Stimulated activated effector memory CD8-positive, alpha-beta T cell treated with anti-CD3 and anti-CD28 coated beads, Interleukin-12 subunit alpha, Interleukin-12 subunit beta, amount 100 ng/mL, for 72 hours (primary cell): ENCODE results near the gene CORO7.
A peak's percentile ranks its signal among the peaks of the same experiment; 100 is the strongest.

Experiments
- ATAC-seq: fragments of 150-1000 bp; cut with Tn5 transposase; 2 replicates; pipeline ENCODE4 v1.10.0; 2021
- DNase-seq, 2 donors: peaks; one replicate each; pipeline ENCODE4 v3.0.0; 2021 to 2022; ENCODE audit warnings: low spot score in 2 of 2
- H3K27ac Mint-ChIP-seq: one replicate; pipeline ENCODE4 v1.8.0; 2022; ENCODE audit warnings: mild to moderate bottlenecking, mixed read lengths
- H3K36me3 Mint-ChIP-seq: one replicate; pipeline ENCODE4 v1.8.0; 2022; ENCODE audit warnings: mild to moderate bottlenecking, mixed read lengths
- H3K4me1 Mint-ChIP-seq: one replicate; pipeline ENCODE4 v1.8.0; 2022; ENCODE audit warnings: mixed read lengths
- H3K4me3 Mint-ChIP-seq: one replicate; pipeline ENCODE4 v1.8.0; 2022; ENCODE audit warnings: mild to moderate bottlenecking, mixed read lengths
- H3K9me3 Mint-ChIP-seq: one replicate; pipeline ENCODE4 v1.8.0; 2022; ENCODE audit warnings: mixed read lengths

Gene CORO7

DNA sequence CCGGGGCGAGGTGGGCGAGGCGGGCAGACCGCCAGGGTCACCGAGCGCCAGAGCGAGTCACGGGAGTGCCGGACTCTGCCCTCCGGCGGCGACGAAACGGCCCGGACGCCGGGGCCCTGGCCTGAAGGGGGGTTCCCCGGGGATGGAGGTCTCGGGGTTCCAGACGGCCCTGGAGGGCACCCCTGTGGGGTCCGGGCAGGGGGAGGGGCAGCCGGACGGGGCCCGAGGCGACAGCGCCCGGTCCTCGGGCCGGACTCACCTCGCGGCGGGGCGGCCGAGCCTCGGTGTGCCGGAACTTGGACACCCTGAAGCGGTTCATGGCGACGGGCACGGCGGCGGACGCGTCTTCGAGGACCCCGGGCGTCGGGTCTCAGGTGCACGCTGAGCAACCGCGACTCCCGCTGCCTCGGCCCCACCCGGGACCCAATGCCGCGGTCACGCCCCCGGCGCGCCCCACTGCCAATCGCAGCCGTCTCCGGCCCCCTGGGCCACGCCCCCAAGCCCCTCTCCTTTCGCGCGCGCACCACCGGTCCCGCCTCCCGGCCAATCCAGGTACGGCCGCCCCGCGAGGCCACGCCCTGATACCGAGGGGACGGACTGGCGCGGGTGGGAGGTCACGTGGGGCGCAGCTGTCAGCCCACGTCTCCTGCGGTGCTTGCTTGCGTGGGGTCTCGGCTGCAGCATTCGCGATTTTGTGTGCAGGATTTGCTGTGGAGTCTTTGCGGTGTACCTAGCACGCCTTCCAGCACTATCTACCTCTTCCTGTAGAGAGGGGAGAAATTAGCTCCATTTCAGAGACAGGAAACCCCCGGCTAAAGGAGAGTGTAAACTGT is at the start of gene CORO7:
CORO7 (minus strand) TSS at position 397 of the 833 bp plus-strand sequence; CDS start at position 319, 78 bp downstream.
- peak; percentile 98 to 99 for DNase-seq
- H3K4me3 Mint-ChIP-seq, result peak within 1 kb of the TSS; percentile 93
- ATAC-seq, result peak; percentile 82
- peaks cover 46% of the 10 kb centered on the region for H3K36me3 Mint-ChIP-seq
- H3K4me1 Mint-ChIP-seq, result peaks cover 39% of the 10 kb centered on the region
- peak within 1 kb of the TSS; percentile 91 for H3K27ac Mint-ChIP-seq
- H3K9me3 Mint-ChIP-seq, result no peaks in the 10 kb centered on the region

DNA sequence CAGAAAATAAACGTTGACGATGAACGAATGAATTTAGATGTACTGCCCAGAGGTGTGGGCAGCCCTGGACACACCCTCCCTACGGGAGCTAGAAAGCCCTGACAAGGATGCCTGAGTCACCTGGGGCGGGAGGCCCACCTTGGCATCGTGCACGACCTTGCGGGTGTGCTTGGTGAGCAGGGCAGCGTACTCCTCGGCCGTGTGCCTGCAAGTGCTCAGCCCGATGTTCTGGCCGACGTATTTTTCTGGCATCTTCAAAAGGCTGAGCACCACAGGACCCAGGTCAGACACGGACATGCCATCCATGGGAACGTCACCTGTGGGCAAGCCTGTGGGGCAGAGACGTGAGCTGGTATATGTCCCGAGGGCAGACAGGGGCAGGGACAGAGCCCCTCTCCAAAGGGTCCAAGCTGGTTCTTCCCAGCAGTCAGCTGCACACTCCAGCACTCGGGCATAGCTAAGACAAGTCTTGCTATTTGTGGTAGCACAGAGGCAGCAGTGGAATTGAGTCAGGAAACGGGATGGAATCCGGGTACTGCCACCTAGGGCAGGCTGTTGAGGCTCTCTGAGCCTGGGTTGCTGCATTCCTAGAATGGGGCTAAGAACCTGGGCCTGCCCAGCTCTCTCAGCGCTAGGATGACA is 47.2 kb upstream of the CORO7 start:
- ATAC-seq (no peak), DNase-seq (no peak)
- peak overlapping the region; percentile 82 for H3K27ac Mint-ChIP-seq
- peaks cover 46% of the 10 kb centered on the region for H3K4me1 Mint-ChIP-seq
- H3K36me3 Mint-ChIP-seq, result peaks cover 70% of the 10 kb centered on the region
- no peak overlapping the region for H3K4me3 Mint-ChIP-seq
- H3K9me3 Mint-ChIP-seq, result no peaks in the 10 kb centered on the region

DNA sequence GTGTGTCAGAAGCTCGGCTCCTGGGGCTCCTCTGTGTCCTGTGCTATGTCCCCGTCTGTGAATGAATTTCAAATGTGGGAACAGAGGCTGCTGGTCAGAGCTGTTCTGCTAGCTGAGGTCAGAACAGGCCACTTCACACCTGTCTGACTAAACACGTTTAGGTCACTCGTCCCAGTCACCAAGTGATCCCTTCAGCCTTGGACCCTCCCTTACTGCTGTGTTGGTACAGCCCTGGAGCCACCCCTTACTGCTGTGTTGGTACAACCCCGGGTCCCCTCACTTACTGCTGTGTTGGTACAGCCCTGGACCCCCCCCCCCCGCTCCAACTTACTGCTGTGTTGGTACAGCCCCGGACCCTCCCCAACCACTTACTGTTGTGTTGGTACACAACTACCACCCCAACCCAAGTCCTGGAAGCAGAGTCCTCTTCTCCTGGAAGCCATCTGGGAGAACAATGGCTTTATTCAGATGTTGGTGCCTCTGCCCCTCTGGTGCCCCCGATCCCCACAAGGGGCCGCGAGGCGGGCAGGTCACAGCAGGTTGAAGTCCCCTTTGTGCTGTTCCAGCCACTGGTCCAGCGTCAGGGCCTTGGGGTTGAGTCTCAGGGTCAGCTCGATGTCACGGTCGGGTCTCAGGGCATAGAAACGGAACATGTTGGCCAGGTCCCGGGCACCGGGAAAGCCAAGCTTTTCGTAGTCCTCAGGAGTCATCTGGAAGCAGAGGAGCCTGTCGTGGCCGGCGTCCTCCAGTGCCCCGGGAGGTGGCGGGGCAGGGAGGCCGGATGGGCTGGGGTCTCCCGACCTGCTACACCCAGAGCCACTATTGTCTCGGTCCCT is 45.1 kb upstream of the CORO7 start:
- peaks cover 39% of the 10 kb centered on the region for H3K4me1 Mint-ChIP-seq
- ATAC-seq (no peak), DNase-seq (no peak)
- no peak overlapping the region for H3K4me3 Mint-ChIP-seq
- H3K27ac Mint-ChIP-seq, result peak overlapping the region; percentile 41
- peaks cover 75% of the 10 kb centered on the region for H3K36me3 Mint-ChIP-seq
- no peaks in the 10 kb centered on the region for H3K9me3 Mint-ChIP-seq

DNA sequence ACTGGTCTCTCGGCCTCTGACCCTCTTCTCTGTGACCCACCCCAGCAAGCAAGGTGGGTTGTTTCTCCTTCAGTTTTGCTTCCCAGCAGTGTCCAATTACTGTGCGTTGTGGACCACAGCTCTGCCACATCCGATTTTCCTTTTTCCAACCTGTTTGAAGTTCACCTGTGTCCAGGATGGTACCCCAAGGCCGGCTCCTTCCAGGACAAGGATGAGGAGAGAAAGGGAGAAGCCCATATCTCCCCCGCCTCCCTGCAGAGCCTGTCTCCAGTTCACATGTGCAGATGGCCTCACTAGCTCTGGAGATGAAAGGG is 44.5 kb upstream of the CORO7 start:
- Mint-ChIP-seq H3K27ac (peak overlapping the region; percentile 41), H3K4me3 (no peak overlapping the region), H3K36me3 (peaks cover 75% of the 10 kb centered on the region), H3K9me3 (no peaks in the 10 kb centered on the region), H3K4me1 (peaks cover 34% of the 10 kb centered on the region)
- no peak for DNase-seq
- no peak for ATAC-seq

DNA sequence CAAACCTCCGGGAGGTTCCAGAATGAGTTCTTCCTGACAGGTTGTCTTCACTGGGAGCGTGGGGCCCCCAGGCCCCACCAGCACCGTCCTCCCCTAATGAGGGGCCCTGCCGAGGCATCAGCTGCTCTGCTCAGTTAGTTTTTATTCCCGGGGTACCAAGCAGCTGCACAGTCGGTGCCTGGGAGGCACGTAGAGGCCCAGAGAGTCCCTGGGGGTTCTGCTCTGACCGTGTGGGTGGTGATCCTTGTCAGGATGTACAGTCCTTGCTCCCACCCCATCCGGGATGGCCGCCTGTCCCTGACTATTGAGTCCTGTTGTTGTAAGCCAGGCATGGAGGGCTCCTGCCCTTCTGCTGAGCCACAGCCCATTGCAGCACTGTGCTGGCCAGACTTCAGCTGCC is 39.6 kb upstream of the CORO7 start:
- Mint-ChIP-seq H3K4me3 (no peak overlapping the region), H3K9me3 (no peaks in the 10 kb centered on the region), H3K4me1 (peaks cover 16% of the 10 kb centered on the region), H3K27ac (peak overlapping the region; percentile 72), H3K36me3 (peaks cover 99% of the 10 kb centered on the region)
- DNase-seq (no peak), ATAC-seq (no peak)

DNA sequence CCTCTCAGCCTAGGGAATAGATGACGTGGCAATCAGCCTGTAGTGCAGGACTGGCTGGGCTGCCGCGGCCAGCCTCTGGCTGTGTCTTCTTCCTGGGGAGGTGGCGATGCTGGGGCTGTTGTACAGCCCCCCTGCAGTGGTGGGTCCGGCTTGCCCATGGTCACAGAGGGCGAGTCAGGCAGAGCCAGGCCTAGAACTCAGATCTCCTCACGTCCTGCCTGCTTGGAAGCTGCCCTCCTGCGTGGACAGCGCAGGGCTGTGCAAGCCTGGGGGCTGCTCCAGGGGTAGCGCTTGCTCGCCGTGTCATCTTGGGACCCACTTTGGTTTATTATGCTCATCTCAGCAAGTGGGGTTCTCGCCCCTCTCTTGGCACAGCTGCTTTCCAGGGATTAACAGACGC is 38.7 kb upstream of the CORO7 start:
- H3K9me3 Mint-ChIP-seq, result no peaks in the 10 kb centered on the region
- H3K4me3 Mint-ChIP-seq, result no peak overlapping the region
- H3K27ac Mint-ChIP-seq, result peak overlapping the region; percentile 72
- H3K36me3 Mint-ChIP-seq, result peaks cover 99% of the 10 kb centered on the region
- ATAC-seq (no peak), DNase-seq (no peak)
- peaks cover 13% of the 10 kb centered on the region for H3K4me1 Mint-ChIP-seq

DNA sequence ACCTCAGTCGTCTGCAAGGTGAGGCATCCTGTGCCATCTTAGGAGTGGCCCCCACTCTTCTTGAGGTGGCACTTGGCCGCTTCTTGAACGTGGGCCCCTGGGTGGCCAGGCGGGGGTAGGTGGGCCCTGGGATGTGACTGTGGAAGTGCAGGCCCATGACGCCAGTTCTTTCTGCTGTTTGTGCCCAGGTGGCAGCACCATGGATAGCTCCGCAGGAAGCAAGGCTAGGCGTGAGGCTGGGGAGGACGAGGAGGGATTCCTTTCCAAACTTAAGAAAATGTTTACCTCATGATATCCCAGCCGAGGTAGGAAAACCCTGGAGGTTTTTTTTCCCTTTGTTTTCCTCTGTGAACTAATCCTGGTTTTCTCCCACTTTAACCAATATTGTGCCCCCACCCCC is 38.2 kb upstream of the CORO7 start:
- Mint-ChIP-seq H3K27ac (peak overlapping the region; percentile 26), H3K4me1 (peaks cover 8% of the 10 kb centered on the region), H3K36me3 (peaks cover 99% of the 10 kb centered on the region), H3K4me3 (no peak overlapping the region), H3K9me3 (no peaks in the 10 kb centered on the region)
- DNase-seq (no peak), ATAC-seq (no peak)

DNA sequence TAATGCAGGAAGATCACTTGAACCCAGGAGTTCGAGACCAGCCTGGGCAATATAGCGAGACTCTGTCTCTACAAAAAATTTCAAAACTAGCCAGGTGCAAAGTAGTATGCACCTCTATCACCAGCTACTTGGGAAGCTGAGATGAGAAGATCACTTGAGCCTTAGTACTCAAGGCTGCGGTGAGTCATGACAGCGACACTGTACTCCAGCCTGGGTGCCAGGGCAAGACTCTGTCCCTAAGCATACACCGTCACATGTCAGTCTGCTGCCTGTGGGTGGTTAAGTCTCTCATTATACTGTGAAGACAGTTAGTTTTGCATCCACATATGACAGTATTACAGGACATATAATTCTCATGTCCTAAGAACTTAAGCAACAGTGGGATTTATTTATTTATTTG is 36.3 kb upstream of the CORO7 start:
- H3K4me1 Mint-ChIP-seq, result no peaks in the 10 kb centered on the region
- no peak overlapping the region for H3K4me3 Mint-ChIP-seq
- peaks cover 99% of the 10 kb centered on the region for H3K36me3 Mint-ChIP-seq
- H3K9me3 Mint-ChIP-seq, result no peaks in the 10 kb centered on the region
- DNase-seq (no peak), ATAC-seq (no peak)
- no peak overlapping the region for H3K27ac Mint-ChIP-seq

DNA sequence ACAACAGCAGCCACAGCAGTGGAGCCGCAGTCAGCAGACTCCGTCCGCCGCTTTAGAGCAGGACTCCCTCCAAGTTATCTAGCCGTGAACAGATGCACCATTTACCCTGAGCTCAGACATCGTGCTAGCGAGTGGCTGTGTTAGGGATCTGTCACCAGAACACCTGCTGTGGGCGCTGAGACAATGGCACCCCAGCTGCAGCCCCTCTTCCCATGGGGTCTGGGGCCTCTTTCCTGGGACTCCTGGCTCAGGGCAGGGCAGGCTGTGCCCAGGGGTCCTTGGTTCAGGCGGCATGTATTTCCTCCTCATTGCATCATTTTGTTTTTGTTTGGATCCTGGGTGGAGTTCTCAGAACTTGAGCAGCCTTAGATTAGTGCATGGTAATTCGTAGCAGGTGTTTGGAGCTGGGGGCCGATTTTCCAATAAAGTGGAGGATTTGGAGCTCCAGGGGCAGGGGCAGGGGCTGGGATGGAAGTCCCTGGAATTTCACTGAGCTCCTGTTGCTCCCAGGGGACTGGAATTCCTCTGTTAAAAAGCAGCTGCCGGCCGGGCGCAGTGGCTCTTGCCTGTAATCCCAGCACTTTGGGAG is 34.6 kb upstream of the CORO7 start:
- no peaks in the 10 kb centered on the region for H3K9me3 Mint-ChIP-seq
- no peak overlapping the region for H3K4me3 Mint-ChIP-seq
- DNase-seq (no peak), ATAC-seq (no peak)
- peaks cover 99% of the 10 kb centered on the region for H3K36me3 Mint-ChIP-seq
- no peaks in the 10 kb centered on the region for H3K4me1 Mint-ChIP-seq
- H3K27ac Mint-ChIP-seq, result no peak overlapping the region

DNA sequence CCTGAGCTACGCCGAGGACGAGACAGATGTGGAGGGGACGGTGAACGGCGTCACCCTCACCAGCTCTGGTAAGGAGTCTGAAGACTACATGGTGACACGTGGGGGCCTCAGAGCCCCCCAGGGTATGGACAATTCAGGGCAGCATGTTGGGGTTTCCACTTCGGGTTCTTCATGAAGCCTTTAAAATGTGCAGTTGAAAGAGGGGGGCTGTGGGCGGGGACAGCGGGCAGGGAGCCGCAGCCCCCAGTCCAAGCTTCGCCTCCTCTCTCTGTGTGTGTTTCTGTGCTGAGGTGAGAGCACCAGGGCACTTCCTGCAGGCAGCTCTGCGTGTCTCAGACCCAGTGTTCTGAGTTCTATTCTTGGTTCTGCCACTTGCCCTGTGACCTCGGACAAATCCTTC is 34.0 kb upstream of the CORO7 start:
- Mint-ChIP-seq H3K9me3 (no peaks in the 10 kb centered on the region), H3K4me1 (no peaks in the 10 kb centered on the region), H3K4me3 (no peak overlapping the region), H3K36me3 (peaks cover 99% of the 10 kb centered on the region), H3K27ac (peak overlapping the region; percentile 23)
- ATAC-seq (no peak), DNase-seq (no peak)

DNA sequence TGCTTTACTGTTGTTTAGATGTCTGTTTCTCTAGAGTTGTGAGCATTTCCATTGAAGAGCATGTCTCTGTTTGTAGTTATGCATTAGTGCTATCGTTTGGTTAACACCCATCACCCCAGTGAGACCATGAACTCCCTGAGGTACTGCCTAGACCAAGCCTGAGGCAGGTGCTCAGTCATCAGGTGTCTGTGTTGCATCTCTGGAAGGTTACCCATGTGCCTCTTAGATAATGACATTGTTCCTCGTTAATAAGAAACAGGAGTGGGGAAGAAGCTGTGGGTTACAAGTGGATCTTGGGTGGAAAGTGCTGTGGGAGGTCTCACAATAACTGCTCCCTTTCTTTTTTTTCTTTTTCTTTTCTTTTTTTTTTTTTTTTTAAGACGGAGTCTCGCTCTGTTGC is 27.6 kb upstream of the CORO7 start:
- ATAC-seq (no peak), DNase-seq (no peak)
- no peaks in the 10 kb centered on the region for H3K9me3 Mint-ChIP-seq
- H3K27ac Mint-ChIP-seq, result no peak overlapping the region
- H3K4me3 Mint-ChIP-seq, result no peak overlapping the region
- H3K4me1 Mint-ChIP-seq, result no peaks in the 10 kb centered on the region
- peaks cover 100% of the 10 kb centered on the region for H3K36me3 Mint-ChIP-seq

DNA sequence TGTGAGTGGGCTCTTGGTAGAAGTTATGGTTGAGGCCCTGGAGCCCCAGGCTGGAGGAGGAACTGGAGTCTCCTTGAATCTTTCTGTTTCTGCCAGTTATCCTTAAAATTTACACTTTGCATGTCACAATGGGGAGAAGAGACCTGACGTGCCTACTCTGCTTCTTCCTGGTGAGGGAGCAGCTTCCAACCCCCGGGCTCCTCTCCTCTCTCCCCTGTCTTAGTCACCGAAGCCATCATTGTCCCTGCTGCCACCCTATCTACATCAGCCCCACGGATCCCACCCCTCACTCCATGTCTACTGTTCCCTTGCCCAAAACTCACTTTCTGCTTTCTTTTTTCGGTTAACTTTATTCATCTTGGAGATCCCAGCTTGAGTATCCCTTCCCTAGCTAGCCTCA is 26.9 kb upstream of the CORO7 start:
- Mint-ChIP-seq H3K4me1 (no peaks in the 10 kb centered on the region), H3K36me3 (peaks cover 100% of the 10 kb centered on the region), H3K9me3 (no peaks in the 10 kb centered on the region), H3K4me3 (no peak overlapping the region), H3K27ac (no peak overlapping the region)
- ATAC-seq (no peak), DNase-seq (no peak)

DNA sequence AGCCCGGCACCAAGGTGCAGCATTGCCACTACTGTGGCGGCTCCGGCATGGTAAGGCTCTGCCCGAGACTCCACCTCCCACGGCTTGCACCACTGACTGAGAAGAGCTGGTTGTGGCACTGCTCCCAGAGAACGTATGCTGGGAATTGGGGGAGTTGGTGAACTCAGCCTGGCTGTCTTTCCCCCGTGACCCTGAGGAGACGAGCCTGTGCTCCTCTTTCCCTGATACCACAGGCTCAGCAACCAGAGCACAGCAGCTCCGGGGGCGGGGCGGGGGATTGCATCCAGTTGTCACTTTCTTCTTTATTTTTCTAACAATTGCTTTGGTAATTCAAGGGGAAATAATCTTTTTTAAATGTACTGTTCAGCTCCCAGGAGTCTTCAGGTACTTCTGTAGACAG is 26.0 kb upstream of the CORO7 start:
- H3K4me3 Mint-ChIP-seq, result no peak overlapping the region
- no peaks in the 10 kb centered on the region for H3K9me3 Mint-ChIP-seq
- ATAC-seq, result no peak
- no peaks in the 10 kb centered on the region for H3K4me1 Mint-ChIP-seq
- peaks cover 100% of the 10 kb centered on the region for H3K36me3 Mint-ChIP-seq
- DNase-seq, result no peak
- H3K27ac Mint-ChIP-seq, result no peak overlapping the region

DNA sequence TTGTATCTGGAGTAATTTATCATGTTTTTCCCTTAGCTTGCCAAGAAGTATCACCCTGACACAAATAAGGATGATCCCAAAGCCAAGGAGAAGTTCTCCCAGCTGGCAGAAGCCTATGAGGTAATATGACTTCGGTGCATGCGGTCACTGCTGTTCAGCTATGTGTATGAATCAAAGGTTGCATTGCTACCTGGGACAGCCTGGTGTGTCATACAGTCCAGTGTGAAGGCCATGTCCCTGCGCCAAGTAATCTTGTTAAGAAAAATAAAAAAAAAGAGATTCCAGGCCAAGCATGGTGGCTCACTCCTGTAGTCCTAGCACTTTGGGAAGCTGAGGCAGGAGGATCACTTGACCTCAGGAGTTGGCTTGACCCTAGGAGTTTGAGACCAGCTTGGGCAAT is 21.0 kb upstream of the CORO7 start:
- no peak for ATAC-seq
- no peak for DNase-seq
- Mint-ChIP-seq H3K36me3 (peaks cover 96% of the 10 kb centered on the region), H3K9me3 (no peaks in the 10 kb centered on the region), H3K4me1 (no peaks in the 10 kb centered on the region), H3K27ac (no peak overlapping the region), H3K4me3 (no peak overlapping the region)

DNA sequence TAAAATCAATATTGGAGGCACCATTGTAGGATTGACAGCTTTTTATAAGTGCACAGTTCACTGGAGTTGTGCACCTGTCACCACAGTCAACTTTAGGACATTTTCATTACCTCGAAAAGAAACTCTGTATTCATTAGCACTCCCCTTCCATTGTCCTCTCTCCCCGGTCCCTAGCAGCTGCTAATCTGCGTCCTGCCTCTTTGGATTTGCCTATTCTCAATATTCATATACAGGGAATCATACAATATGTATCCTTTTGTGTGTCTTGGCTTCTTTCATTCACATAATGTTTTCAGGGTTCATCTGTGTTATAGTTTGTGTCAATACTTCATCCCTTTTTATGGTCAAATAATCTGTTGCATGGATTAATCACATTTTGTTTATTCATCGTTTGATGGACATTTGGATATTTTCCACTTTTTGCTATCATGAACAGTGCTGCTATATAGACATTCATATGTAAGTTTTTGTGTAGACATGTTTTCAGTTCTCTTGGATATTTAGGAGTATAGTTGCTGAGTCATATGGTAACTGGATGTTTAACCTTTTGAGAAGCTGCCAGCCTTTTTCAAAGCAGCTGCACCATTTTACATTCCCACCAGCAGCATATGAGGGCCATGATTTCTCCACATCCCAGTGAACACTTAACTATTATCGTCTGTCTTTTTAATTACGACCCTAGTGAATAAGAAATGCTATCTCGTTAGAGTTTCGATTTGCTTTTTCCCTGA is 19.1 kb upstream of the CORO7 start:
- no peak overlapping the region for H3K27ac Mint-ChIP-seq
- DNase-seq, result no peak
- H3K4me1 Mint-ChIP-seq, result no peaks in the 10 kb centered on the region
- H3K4me3 Mint-ChIP-seq, result no peak overlapping the region
- H3K9me3 Mint-ChIP-seq, result no peaks in the 10 kb centered on the region
- H3K36me3 Mint-ChIP-seq, result peaks cover 95% of the 10 kb centered on the region
- ATAC-seq, result no peak
